Muscle layer of colon (tissue), 2 donors: ENCODE measurements around the gene GMPR.
A peak's percentile ranks its signal among the peaks of the same experiment; 100 is the strongest.

Source experiments
- H3K27ac ChIP-seq: one replicate; pipeline ENCODE4 v1.7.0; 2013; ENCODE audit warnings: low read depth, mild to moderate bottlenecking, low read length, moderate library complexity
- H3K27me3 ChIP-seq, 2 donors: one replicate each; pipeline ENCODE4 v1.7.0; 2013; ENCODE audit warnings: low read length in 2 of 2, mild to moderate bottlenecking in 2 of 2; ENCODE audit not compliant: insufficient read depth in 2 of 2, control insufficient read depth in 1 of 2
- H3K36me3 ChIP-seq: one replicate; pipeline ENCODE4 v1.7.0; 2013; ENCODE audit warnings: mild to moderate bottlenecking, low read length; ENCODE audit not compliant: insufficient read depth
- H3K4me1 ChIP-seq: one replicate; pipeline ENCODE4 v1.7.0; 2013; ENCODE audit warnings: mild to moderate bottlenecking, low read length; ENCODE audit not compliant: insufficient read depth
- H3K4me3 ChIP-seq, 2 donors: one replicate each; pipeline ENCODE4 v1.7.0; 2013; ENCODE audit warnings: low read length in 2 of 2, low read depth in 1 of 2, mild to moderate bottlenecking in 1 of 2, moderate library complexity in 1 of 2
- H3K9ac ChIP-seq: one replicate; pipeline ENCODE4 v1.7.0; 2013; ENCODE audit warnings: low read length
- H3K9me3 ChIP-seq: one replicate; pipeline ENCODE4 v1.7.0; 2013; ENCODE audit warnings: mild to moderate bottlenecking, low read length
- donor health status: abdominal sarcoma.
- donor health status: Adenocarcinoma of cecum.

The GMPR gene

DNA sequence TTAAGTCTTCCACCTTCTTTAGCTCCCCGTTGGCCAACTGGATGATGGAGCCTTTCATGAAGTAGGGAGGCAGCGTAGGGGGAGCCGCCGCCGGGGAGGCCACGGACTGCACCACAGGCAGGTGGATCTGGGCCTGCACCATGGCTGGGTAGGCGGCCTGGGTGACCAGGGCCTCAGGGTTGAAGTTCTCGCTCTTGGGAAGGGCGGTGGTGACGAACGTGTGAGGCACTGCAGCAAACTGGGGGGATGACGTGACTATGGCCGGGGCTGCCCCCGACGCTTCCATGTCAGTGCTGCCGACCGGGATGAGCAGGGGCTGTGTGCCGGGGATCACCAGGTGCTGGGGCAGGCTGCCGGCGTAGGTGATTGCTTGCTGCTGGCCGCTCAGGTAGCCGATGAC, 88.1 kb downstream of the GMPR start:
- H3K4me3 ChIP-seq, result no peak overlapping the region
- peaks cover 20% of the 10 kb centered on the region for H3K4me1 ChIP-seq
- no peak overlapping the region for H3K27ac ChIP-seq
- H3K9ac ChIP-seq, result no peak overlapping the region
- no peaks in the 10 kb centered on the region for H3K27me3 ChIP-seq
- H3K36me3 ChIP-seq, result peaks cover 17% of the 10 kb centered on the region
- H3K9me3 ChIP-seq, result no peaks in the 10 kb centered on the region

DNA sequence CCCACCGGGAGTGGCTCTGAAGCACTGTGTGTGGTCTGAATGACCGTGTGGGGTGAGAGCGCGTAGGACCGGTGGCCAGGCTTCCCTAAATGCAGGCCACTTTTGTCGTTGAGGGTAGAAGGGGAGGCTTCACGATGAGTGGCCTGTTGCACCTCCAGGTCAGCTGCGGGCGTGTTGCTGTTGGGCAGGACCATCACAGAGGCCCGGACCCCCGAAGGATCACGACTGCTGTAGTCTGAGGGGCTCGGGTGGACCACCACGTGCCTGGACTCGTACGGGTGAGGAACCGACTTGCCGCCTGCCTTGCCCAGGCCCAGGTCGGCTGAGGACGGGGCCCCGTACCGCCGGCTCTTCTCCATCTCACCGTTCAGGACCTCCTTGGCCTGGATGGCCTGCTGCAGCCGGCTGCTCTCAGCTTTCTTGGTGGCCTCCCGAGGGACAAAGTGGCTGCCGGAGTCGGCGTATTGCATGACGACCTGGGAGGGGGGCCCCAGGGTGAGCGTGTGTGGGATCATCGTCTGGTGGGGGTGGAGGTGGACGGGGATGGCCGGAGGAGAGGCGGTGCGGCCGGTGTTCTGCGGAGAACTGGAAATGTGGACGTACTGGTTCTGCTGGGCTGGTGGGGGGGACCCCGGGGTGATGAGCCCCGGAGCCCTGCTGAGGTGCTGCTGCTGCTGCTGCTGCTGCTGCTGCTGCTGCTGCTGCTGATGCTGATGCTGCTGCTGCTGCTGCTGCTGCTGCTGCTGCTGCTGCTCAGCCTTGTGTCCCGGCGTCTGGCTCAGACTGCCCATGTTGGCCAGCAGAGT, 88.8 kb downstream of the GMPR start:
- H3K27ac ChIP-seq, result no peak overlapping the region
- H3K27me3 ChIP-seq, result no peaks in the 10 kb centered on the region

DNA sequence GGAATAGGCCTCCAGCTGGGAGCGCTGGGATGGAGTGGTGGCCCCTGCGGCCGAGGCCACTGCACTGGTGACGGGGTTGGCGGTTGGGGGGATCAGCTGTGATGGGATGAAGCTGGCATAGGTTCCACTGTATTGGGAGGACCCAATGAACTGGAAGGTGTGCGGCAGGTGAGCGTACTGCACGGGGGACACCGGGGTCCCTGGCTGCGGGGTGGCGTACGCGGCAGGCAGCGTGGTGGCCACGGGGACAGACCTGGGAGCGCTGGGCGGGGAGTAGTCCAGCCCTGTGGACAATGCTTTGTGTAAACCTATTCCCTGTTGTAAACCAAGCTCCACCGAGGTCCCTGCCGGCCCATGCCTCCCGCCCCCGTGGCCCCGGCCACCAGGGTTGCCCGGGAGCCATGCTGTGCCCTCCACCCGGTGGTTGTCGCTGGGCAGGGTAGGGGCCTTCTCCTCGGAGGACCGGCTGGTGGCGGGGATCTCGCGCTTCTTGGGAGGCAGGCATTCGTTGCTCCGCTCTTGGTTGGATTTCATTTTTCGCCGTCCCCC, 89.5 kb downstream of the GMPR start:
- peaks cover 17% of the 10 kb centered on the region for H3K36me3 ChIP-seq
- H3K9ac ChIP-seq, result no peak overlapping the region
- H3K27me3 ChIP-seq, result no peaks in the 10 kb centered on the region

More for the DNA sequence above, 88.8 kb downstream of the GMPR start:
- Histone ChIP-seq H3K9me3 (no peaks in the 10 kb centered on the region), H3K36me3 (peaks cover 17% of the 10 kb centered on the region), H3K4me1 (peaks cover 20% of the 10 kb centered on the region), H3K9ac (no peak overlapping the region), H3K4me3 (no peak overlapping the region)

DNA sequence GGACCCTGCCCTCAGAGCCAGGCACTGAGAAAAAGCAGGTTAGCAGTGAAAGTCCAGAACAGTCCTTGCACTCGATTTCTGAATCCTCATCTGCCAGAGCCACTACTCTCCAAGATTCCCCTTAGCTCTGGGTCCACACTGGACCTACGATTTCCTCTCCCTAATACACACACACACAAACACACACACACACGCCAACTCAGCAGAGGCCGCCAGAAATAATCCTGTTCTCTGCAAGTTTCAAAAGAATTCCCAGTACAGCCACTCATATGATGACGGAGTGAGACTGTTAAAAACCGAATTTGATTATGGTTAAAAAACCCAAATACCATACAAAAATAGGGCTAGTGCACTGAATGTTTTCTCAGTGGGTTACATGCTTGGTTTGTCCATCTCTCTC, 90.8 kb downstream of the GMPR start:
- Histone ChIP-seq H3K9ac (no peak overlapping the region), H3K36me3 (peaks cover 17% of the 10 kb centered on the region), H3K4me1 (peaks cover 30% of the 10 kb centered on the region)

More for the DNA sequence above, 89.5 kb downstream of the GMPR start:
- Histone ChIP-seq H3K9me3 (no peaks in the 10 kb centered on the region), H3K4me1 (peaks cover 20% of the 10 kb centered on the region), H3K4me3 (no peak overlapping the region), H3K27ac (no peak overlapping the region)

DNA sequence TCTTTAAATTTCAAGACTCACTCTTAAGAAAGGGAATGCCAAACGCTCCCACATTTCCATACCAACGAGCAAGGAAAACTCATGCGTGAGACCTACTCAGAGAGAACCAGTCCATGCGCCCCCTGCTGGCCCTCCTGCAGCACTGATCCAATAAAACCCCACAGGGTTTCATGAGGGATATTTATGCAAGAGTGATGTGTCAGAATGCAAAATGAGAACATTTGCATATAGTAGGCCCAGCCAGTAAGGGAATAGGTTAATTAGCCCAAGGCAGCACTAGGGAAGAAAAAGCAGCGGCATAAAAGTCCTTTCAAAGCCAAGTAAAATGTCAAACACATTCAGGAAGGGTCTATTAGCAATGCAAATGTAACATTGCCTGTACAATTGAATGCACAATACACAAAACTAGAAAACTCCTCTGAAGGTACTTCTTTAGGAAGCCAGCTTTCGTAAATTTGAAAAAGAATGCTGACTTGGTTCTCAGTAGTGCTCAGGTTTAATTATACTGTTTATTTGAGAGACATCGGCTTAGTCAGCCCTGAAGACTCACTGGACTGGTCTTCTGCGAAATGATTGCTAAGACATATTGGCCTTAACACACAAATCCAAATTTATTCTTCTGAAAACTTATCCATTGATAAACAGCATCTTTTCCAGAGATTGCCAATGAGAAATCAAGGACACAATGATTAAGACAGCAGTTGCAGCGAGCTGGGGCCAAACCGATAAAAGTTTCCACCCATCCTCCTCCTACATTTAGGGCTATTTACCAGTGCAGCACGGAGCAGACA, 93.2 kb downstream of the GMPR start:
- Histone ChIP-seq H3K4me3 (no peak overlapping the region), H3K36me3 (peaks cover 5% of the 10 kb centered on the region), H3K9ac (no peak overlapping the region), H3K27ac (no peak overlapping the region), H3K9me3 (no peaks in the 10 kb centered on the region), H3K27me3 (no peaks in the 10 kb centered on the region), H3K4me1 (peaks cover 34% of the 10 kb centered on the region)

More for the DNA sequence above, 90.8 kb downstream of the GMPR start:
- no peak overlapping the region for H3K4me3 ChIP-seq
- no peak overlapping the region for H3K27ac ChIP-seq
- no peaks in the 10 kb centered on the region for H3K27me3 ChIP-seq
- H3K9me3 ChIP-seq, result no peaks in the 10 kb centered on the region

DNA sequence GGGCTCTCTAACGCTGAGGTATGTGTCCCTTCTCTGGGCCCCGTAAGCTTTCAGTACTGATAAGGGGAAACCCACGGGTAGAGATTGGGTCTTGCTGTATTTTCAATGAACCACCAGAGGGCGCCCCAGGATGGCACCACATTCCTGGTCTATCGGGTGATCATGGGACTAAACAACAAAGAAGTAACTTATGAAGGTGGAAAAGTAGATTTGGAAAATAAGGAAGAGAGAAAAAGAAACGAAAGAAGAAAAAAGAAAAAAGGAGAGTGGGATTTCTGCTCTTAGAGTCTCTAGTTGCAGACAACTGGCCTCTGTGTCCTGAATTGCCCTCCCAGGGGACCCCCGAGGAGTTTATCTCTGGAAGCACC, 93.8 kb downstream of the GMPR start:
- Histone ChIP-seq H3K27me3 (no peaks in the 10 kb centered on the region), H3K4me1 (peaks cover 40% of the 10 kb centered on the region), H3K4me3 (no peak overlapping the region), H3K9me3 (no peaks in the 10 kb centered on the region), H3K27ac (no peak overlapping the region), H3K36me3 (no peaks in the 10 kb centered on the region), H3K9ac (no peak overlapping the region)

DNA sequence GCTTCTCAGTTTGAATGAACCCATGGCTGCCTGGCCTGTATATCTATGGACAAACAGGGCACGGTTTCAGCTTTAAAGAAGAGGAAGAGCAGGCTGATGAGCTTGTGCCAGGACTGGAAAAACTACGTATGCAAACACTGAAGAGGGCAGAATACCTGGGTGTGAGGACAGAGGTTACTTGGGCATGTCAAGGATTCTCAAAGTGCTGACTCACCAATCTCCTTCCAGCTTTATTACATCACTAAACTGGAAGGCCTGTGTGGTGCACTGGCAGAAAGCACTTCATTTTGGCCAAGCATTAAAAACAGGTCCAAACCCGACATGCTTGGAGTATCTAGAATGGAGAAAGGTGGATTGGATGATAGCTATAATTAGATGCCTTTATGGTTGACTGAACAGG, 95.2 kb downstream of the GMPR start:
- Histone ChIP-seq H3K9me3 (no peaks in the 10 kb centered on the region), H3K36me3 (no peaks in the 10 kb centered on the region), H3K4me1 (peaks cover 52% of the 10 kb centered on the region), H3K27me3 (no peaks in the 10 kb centered on the region), H3K9ac (no peak overlapping the region), H3K4me3 (no peak overlapping the region), H3K27ac (peak overlapping the region; percentile 7)

DNA sequence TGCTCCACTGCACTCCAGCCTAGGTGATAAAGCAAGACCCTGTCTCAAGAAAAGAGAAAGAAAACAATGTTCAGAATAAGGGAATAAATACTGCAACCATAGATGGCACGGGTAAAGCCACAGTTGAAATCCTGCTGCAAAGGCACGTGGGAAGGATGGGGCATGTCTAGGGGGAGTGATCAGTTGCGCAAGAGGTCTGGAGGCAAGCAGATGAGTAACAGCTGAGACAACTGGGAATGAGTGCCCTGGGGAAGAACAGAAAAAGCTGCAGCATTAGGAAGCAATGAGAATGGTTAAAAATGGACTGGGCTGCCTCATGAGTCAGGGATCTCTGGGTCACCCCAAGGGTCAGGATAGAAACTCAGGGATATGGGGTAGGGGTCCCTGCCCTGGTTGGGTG, 96.3 kb downstream of the GMPR start:
- peaks cover 63% of the 10 kb centered on the region for H3K4me1 ChIP-seq
- no peaks in the 10 kb centered on the region for H3K9me3 ChIP-seq
- H3K9ac ChIP-seq, result no peak overlapping the region
- no peaks in the 10 kb centered on the region for H3K36me3 ChIP-seq
- no peaks in the 10 kb centered on the region for H3K27me3 ChIP-seq
- H3K27ac ChIP-seq, result no peak overlapping the region
- no peak overlapping the region for H3K4me3 ChIP-seq

DNA sequence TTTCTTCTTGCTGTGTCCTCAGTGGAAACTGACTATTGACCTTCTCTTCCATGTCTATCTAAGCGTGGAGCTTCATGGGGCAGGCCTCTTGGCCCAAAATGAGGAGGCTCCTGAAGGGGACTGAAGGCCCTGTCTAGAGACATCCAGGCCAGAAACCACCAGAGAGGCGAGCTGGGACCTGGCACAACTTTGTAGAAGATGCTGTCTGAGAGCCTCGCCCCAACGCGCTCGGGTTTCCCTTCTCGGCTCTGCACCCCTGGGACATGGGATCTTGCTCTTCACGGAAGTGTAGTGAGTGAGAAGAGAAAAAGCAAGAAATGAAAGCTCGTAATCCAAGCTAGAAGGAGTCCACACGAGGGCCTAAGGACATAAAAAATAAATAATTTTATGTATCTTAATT, 96.8 kb downstream of the GMPR start:
- H3K27ac ChIP-seq, result no peak overlapping the region

DNA sequence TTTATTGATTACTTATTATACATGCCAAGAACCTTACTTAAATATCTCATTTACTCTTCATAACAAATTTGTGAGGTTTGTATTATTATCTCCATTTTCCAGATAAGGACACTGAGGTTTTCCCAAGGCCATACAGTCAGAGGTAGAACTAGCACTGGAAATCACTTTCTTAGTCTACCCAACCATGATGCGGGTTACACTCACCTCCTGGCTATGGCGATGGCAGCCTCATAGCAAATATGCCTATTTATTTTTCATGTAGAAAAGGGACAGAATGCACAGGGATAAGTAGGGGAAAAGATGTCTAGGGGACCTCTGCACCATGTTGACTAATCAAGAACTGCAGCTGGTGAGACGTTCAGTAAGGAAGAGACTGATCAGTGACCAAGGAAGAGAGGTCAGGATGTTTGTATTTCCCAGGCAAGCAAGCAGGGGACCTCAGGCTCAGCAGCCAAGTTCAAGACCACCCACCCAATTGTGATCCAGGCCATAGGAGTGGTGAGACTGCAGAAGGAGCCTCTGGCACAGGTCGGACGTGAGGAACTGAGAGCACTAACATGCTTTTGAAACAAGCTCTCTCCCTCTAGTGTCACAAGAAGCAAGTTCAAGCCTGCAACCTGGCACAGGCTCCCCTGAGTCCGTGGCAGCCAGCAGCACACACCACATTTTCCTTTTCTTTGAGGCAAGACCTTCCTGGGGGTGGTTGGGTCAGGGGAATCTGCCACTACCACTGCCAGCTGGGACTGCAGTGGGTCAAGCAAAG, 97.8 kb downstream of the GMPR start:
- H3K27me3 ChIP-seq, result no peaks in the 10 kb centered on the region
- H3K9ac ChIP-seq, result no peak overlapping the region
- peak overlapping the region in 1 of 2 donors; percentile 1 for H3K4me3 ChIP-seq
- H3K9me3 ChIP-seq, result no peaks in the 10 kb centered on the region
- peaks cover 62% of the 10 kb centered on the region for H3K4me1 ChIP-seq
- H3K27ac ChIP-seq, result no peak overlapping the region
- no peaks in the 10 kb centered on the region for H3K36me3 ChIP-seq

More for the DNA sequence above, 96.8 kb downstream of the GMPR start:
- no peak overlapping the region for H3K4me3 ChIP-seq
- no peak overlapping the region for H3K9ac ChIP-seq
- no peaks in the 10 kb centered on the region for H3K36me3 ChIP-seq
- H3K27me3 ChIP-seq, result no peaks in the 10 kb centered on the region
- no peaks in the 10 kb centered on the region for H3K9me3 ChIP-seq
- peaks cover 64% of the 10 kb centered on the region for H3K4me1 ChIP-seq

DNA sequence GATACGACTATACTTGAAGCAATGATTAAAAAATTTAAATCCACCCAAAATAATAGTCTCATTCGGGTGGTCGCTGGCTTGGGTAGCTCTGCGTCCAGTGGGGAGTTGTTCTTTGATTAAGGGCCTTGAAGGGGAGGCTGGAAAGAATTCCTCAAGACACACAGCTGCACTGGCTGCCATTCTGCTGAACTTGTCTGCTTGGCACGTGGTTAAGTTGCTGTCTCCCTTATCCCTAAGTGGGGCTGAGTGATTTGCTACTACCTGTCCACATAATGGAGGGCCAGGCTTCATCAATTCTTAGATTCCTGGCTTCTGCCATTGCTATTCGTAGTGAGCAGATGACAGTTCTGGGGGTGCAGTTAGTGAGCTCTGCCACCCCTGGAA, 98.5 kb downstream of the GMPR start:
- H3K4me1 ChIP-seq, result peaks cover 56% of the 10 kb centered on the region
- H3K36me3 ChIP-seq, result no peaks in the 10 kb centered on the region
- peak overlapping the region in 1 of 2 donors; percentile 1 for H3K4me3 ChIP-seq
- H3K27ac ChIP-seq, result no peak overlapping the region
- no peak overlapping the region for H3K9ac ChIP-seq
- no peaks in the 10 kb centered on the region for H3K9me3 ChIP-seq
- no peaks in the 10 kb centered on the region for H3K27me3 ChIP-seq
